SU-DHL-6 (cell line): Measurements from ENCODE around the gene NVL.

ENCODE experiments used
- CTCF ChIP-seq: fragments of 200-600 bp; sonication (generic); IDR thresholded peaks from one replicate; pipeline ENCODE4 v1.5.1; 2017; ENCODE audit warnings: antibody characterized with exemption, mild to moderate bottlenecking, low read length, moderate library complexity; ENCODE audit not compliant: insufficient read depth, poor library complexity, severe bottlenecking
- EZH2phosphoT487 ChIP-seq: fragments of 200-600 bp; sonication (generic), shearing (Covaris generic); conservative IDR thresholded peaks from 2 replicates; pipeline ENCODE4 v1.6.1; 2018; ENCODE audit warnings: mild to moderate bottlenecking, antibody characterized with exemption, low read length, moderate library complexity, mixed read lengths

- TF ChIP-seq CTCF (no peak), EZH2phosphoT487 (no peak)
Measured at GRCh38 chr1:224312025-224312424, 17.9 kb downstream of the NVL start.
